ENCODE data around the gene ATE1.
"Not testable (repeated sequence)": the region's sequence is repeated elsewhere in the genome, so short reads cannot be mapped to it uniquely, and the experiment has no call there.

ATE1 gene

GRCh38 chr10:121832647-121833046, 95.2 kb downstream of the ATE1 start:
- DNase-seq (ENCODE audit: low read depth, low spot score) = no peak

- DNase-seq (ENCODE audit: low read depth, low spot score) = no peak
Measured at GRCh38 chr10:121831777-121832176, 96.1 kb downstream of the ATE1 start.

- DNase-seq (ENCODE audit: low read depth, low spot score) = no peak
Measured at GRCh38 chr10:121831237-121831636, 96.6 kb downstream of the ATE1 start.

DNA sequence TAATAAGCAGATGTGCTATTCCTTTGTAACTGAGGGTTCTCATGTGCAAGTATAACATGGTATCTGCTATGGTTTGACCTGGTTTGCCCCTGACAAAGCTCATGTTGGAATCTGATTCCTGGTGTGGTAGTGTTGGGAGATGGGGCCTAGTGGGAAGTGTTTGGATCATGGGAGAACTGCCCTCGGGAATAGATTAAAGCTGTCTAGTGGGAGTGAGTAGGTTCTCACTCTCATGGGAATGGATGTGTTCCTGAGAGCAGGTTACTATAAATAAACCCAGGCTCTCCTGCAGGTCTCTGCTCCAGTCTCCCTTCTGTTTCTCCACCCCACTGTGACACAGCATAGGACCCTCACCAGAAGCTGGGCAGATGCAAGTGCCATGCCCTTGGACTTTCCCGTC, 97.7 kb downstream of the ATE1 start:
- DNase-seq (ENCODE audit: low read depth, low spot score) = no peak

DNA sequence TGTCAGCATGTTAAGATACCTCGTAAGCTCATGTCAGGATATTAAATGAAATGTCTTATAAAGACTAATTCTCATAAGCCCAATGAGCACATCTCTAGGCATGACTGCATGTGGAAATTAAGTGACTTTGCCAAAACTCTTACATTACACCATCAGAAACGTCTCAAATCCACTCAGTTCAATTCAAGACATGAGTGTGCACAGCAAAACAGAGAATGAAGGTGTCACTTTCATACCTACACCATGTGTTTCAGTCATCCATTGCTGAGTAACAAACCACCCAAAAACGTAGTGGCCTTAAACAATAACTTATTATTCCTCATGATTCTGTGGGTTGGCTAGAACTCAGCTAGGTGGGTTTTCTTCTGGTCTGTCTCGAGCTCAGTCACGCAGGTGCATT, 99.8 kb downstream of the ATE1 start:
- no peak for DNase-seq (ENCODE audit: low read depth, low spot score)

GRCh38 chr10:121826773-121827172, 101.1 kb downstream of the ATE1 start:
- DNase-seq (ENCODE audit: low read depth, low spot score) = not testable (repeated sequence)

DNA sequence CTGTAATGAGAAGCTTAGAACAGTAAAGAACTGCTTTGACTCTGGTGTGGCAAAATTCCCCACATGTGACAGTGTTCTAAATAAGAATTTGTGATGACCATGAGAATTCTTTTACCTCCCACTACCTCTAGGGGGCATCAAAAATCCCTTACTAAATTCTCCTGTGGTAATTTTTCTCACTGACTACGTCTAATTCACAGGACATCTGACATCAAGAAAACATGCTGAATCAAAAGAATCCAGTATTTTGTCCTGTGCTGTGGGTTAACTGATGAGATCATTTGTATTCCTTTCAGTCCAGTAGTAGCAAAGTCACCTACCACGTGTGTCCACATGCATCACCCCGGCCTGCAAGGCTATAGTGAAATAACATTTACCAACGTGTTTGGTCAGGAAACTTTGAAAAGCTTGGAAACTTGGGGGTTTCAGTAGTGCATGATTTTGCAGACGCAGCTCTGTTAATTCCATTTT, 103.8 kb downstream of the ATE1 start:
- no peak for DNase-seq (ENCODE audit: low read depth, low spot score)

- DNase-seq (ENCODE audit: low read depth, low spot score) = no peak
Measured at GRCh38 chr10:121822724-121823123, 105.1 kb downstream of the ATE1 start.

DNA sequence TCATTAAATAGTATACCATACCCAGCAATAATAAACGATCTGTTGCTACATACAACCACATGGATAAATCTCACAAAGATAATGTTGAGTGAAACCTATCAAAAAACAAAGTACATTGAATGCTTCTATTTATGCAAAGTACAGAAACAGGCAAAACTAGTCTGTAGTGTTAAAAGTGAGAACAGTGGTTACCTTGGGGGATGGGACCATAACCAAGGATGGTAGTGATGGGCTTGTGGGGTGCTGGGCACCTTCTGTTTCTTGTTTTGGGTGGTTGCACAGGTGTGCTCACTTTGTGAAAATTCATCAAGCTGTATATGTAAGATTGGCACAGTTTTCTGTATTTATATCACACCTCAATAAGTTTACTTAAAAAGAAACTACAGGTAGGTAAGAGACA, 105.7 kb downstream of the ATE1 start:
- DNase-seq (ENCODE audit: low read depth, low spot score) = no peak

GRCh38 chr10:121819049-121819448, 108.8 kb downstream of the ATE1 start:
- DNase-seq (ENCODE audit: low read depth, low spot score) = no peak

- no peak for DNase-seq (ENCODE audit: low read depth, low spot score)
Measured at GRCh38 chr10:121818599-121818998, 109.2 kb downstream of the ATE1 start.

DNA sequence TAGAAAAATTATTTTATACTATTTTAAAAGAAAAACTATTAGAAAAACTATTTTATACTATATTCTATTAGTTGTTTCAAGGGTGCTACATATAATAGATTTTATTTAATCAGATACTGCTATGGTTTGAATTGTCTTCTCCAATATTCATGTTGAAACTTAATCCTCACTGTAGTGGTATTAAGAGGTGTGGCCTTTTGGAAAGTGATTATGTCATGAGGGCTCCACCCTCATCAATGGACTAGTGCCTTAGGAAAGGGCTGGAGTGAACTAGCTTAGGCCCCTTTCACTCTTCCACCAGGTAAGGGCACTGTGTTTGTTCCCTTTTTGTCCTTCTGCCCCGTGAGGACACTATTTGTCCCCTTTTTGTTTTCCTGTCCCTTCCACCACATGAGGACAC, 111.6 kb downstream of the ATE1 start:
- no peak for DNase-seq (ENCODE audit: low read depth, low spot score)

DNA sequence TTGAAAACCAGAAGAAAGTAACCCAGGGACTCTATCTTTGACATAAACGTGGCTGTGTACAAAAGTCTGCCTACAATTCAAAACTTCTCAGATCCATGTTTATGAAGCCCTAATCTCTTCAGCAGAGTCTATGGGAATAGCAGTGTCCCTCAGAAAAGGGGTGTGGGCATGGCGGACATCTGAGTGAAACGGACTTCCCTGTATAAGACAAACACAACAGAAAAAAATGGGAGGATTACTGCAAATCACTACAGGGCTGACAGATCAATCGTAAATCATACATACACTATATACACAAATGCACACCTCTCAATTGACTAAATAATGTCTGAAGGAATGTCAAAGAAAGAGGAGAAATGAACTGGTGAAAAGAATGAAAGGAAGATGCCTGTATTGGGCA, 114.0 kb downstream of the ATE1 start:
- DNase-seq (ENCODE audit: low read depth, low spot score) = no peak

DNA sequence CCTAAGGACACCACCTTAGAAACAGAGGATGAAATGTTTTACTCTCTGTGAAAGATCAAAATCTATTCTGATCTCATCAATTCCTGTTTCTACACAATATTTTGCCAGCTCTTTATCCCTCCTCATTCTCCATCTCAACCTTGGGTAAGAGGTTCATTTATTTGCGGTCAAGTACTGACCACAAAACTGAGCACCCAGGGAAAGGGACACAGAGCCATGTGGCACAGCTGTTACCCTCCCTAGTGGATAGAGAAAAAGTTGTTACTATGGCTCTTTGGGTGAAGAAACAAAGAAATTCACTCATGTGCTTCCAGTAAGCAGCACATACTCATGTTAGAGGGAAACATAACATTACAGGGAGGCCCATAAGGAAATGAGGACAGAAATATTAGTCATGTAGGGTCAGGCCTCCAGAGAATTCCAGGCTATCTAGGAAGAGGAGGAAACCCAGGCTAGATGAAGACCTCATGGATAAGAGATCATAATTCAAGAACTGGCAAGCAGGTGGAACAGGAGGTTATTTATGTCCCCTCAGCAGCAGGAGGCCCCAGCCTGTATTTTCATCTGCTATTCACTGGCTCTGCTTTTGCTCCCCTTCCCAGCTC, 114.5 kb downstream of the ATE1 start:
- no peak for DNase-seq (ENCODE audit: low read depth, low spot score)

GRCh38 chr10:121812031-121812430, 115.8 kb downstream of the ATE1 start:
- DNase-seq (ENCODE audit: low read depth, low spot score) = no peak

DNA sequence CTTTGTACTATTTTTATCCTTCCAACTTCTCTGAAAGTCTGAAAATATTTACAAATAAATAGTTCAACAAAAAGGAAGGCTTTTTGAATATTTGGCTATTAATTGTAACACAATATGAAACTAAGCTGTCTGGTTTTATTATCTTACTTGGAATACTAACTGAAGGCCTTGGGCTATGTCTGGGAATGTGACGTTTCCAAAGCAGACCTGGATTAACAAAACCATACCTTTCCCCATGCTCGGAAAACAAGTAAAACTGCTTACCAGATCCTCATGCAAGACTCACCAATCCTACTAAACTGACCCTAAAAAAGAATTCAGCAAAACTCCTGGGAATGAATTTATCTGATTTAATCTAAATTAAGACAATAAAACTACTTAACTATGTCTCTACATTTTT, 116.4 kb downstream of the ATE1 start:
- no peak for DNase-seq (ENCODE audit: low read depth, low spot score)

DNA sequence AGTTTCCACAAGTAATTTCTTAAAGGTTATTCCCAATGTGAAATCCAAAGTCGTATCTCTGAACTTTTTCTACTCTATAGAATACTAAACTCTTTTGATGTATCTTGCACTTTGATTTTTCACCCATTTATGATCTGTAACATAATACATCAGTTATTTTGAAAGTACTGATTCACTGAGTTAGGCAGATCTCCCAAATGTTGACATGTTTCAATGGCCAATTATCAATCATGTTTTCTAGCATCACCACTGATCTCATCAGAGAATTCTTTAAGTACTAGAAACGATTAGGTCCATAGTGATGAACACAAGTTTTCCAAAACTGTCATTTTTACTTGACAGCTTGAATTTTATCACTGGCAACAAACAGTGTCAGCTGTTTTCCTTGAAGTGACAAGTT, 119.0 kb downstream of the ATE1 start:
- no peak for DNase-seq (ENCODE audit: low read depth, low spot score)

GRCh38 chr10:121804460-121804859, 123.4 kb downstream of the ATE1 start:
- no peak for DNase-seq (ENCODE audit: low read depth, low spot score)

DNA sequence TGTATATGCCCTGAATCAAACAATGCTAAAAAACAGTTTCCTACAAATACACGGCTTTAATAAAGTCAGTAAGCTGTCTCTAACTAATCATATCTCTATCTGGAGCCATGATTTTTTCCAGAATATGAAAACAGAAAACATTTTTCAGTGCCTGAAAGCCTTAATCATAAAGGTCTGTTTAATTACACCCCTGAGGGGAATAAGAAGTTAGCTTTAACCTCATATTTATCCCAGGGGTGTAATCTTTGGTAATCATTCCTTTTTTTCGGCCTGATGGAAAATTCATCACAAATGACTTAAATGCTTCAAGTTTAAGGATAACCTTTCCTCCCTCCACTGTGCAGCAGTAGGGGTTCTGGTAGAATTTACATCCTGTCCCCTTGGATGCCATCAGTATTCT, 124.2 kb downstream of the ATE1 start:
- no peak for DNase-seq (ENCODE audit: low read depth, low spot score)

- DNase-seq (ENCODE audit: low read depth, low spot score) = no peak
Measured at GRCh38 chr10:121800831-121801230, 127.0 kb downstream of the ATE1 start.

DNA sequence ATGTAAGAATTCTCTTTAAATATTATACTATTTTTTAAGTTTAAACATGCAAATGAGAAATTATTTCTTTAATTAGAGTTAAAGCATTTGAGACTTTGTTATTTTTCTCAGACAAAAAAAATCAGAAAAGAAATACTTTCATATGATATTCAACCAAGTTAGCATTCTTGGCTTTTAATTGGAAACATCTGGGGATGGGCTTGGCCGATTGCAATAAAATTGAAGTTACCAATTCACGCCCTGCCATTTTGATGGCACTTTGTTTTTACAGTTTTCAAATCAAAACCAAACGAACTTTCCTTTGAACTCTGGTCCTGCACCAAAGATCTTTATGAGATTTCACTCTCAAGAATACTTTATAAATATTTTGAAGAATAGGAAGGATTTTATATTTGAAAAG, 127.7 kb downstream of the ATE1 start:
- DNase-seq (ENCODE audit: low read depth, low spot score) = no peak

DNA sequence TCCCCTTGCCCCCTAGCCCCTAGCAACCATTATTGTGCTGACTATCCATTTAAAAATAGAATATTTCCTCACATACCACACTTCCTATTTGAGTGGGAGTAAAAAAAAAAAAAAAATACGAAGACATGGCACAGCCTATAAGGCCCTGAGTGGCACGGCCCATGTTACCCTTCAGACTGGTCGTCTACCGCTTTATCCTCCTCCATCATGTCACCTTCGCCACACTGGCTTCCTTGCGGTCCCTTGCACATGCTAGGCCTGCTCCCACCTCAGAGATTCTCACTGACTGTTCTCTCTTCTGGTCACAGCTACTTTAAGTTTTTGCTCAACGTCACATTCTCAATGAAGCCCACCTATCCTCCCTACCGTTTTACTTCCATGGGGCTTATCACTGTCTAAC, 130.3 kb downstream of the ATE1 start:
- DNase-seq (ENCODE audit: low read depth, low spot score) = no peak

GRCh38 chr10:121796342-121796741, 131.5 kb downstream of the ATE1 start:
- DNase-seq (ENCODE audit: low read depth, low spot score) = no peak

- DNase-seq (ENCODE audit: low read depth, low spot score) = no peak
Measured at GRCh38 chr10:121792198-121792597, 135.6 kb downstream of the ATE1 start.

All from activated CD4-positive, CD25-positive, alpha-beta regulatory T cell treated with anti-CD3 and anti-CD28 coated beads, Interleukin-2, amount 50 U/mL, for 16 hours (primary cell).